Osteocyte (in vitro differentiated cells): Measurements from ENCODE around the gene NMBR. TPM values are rescaled to one million over a fixed set of nuclear protein-coding genes. Genes with fewer than 3 reads are reported as not detected.
"Not testable (repeated sequence)": the region's sequence is repeated elsewhere in the genome, so short reads cannot be mapped to it uniquely, and the experiment has no call there.

Source experiments
- DNase-seq: peaks from one replicate; pipeline ENCODE4 v3.0.0; 2021; ENCODE audit warnings: mixed read lengths; ENCODE audit not compliant: unreplicated experiment; ENCODE audit errors: extremely low spot score
- H3K27ac Mint-ChIP-seq: one replicate; pipeline ENCODE4 v1.8.0; 2021; ENCODE audit warnings: mild to moderate bottlenecking, mixed read lengths; ENCODE audit not compliant: unreplicated experiment
- H3K27me3 Mint-ChIP-seq: one replicate; pipeline ENCODE4 v1.8.0; 2021; ENCODE audit warnings: mixed read lengths; ENCODE audit not compliant: unreplicated experiment
- H3K36me3 Mint-ChIP-seq: one replicate; pipeline ENCODE4 v1.8.0; 2021; ENCODE audit warnings: mixed read lengths; ENCODE audit not compliant: unreplicated experiment
- H3K4me1 Mint-ChIP-seq: one replicate; pipeline ENCODE4 v1.8.0; 2021; ENCODE audit warnings: mixed read lengths; ENCODE audit not compliant: unreplicated experiment
- H3K4me3 Mint-ChIP-seq: one replicate; pipeline ENCODE4 v1.8.0; 2021; ENCODE audit warnings: mild to moderate bottlenecking, moderate library complexity, mixed read lengths; ENCODE audit not compliant: unreplicated experiment
- H3K9me3 Mint-ChIP-seq: one replicate; pipeline ENCODE4 v1.8.0; 2021; ENCODE audit warnings: mixed read lengths; ENCODE audit not compliant: unreplicated experiment
- CTCF ChIP-seq: fragments of 200-600 bp; sonication (generic); IDR thresholded peaks from 2 replicates; pipeline ENCODE4 v1.5.0; 2021; ENCODE audit warnings: antibody characterized with exemption, mild to moderate bottlenecking, moderate library complexity
- total RNA-seq: library from RNA; stranded (reverse); gene quantifications from 2 replicates; pipeline ENCODE4 v1.2.1, GENCODE V29; 2021

The NMBR gene
- total RNA-seq, 1 donor from 2014 or later = not detected

GRCh38 chr6:142031035-142031434 lies 115.9 kb downstream of the NMBR start:
- no peak for TF ChIP-seq CTCF
- no peak overlapping the region for H3K4me3 Mint-ChIP-seq
- no peaks in the 10 kb centered on the region for H3K27me3 Mint-ChIP-seq
- peaks cover 2% of the 10 kb centered on the region for H3K4me1 Mint-ChIP-seq
- H3K36me3 Mint-ChIP-seq = peaks cover 3% of the 10 kb centered on the region
- DNase-seq = no peak
- H3K27ac Mint-ChIP-seq = no peak overlapping the region
- H3K9me3 Mint-ChIP-seq = peaks cover 12% of the 10 kb centered on the region

- Mint-ChIP-seq H3K4me1 (peaks cover 2% of the 10 kb centered on the region), H3K4me3 (peak overlapping the region; percentile 79), H3K9me3 (peaks cover 10% of the 10 kb centered on the region), H3K27ac (peak overlapping the region; percentile 82), H3K36me3 (peaks cover 3% of the 10 kb centered on the region), H3K27me3 (no peaks in the 10 kb centered on the region)
- no peak for DNase-seq
- TF ChIP-seq CTCF = no peak
Measured at GRCh38 chr6:142030115-142030619, 116.8 kb downstream of the NMBR start.

GRCh38 chr6:142028527-142028926 lies 118.4 kb downstream of the NMBR start:
- H3K36me3 Mint-ChIP-seq = peaks cover 3% of the 10 kb centered on the region
- H3K4me3 Mint-ChIP-seq = no peak overlapping the region
- no peak overlapping the region for H3K27ac Mint-ChIP-seq
- H3K27me3 Mint-ChIP-seq = no peaks in the 10 kb centered on the region
- DNase-seq = no peak
- H3K9me3 Mint-ChIP-seq = peaks cover 10% of the 10 kb centered on the region
- TF ChIP-seq CTCF = no peak
- H3K4me1 Mint-ChIP-seq = peaks cover 8% of the 10 kb centered on the region

- not testable (repeated sequence) for H3K27ac Mint-ChIP-seq, DNase-seq, H3K4me3 Mint-ChIP-seq, H3K27me3 Mint-ChIP-seq, H3K36me3 Mint-ChIP-seq
- peaks cover 15% of the 10 kb centered on the region for H3K4me1 Mint-ChIP-seq
- H3K9me3 Mint-ChIP-seq = peaks cover 10% of the 10 kb centered on the region
Measured at GRCh38 chr6:142027804-142028203, 119.1 kb downstream of the NMBR start.

- H3K27me3 Mint-ChIP-seq = no peaks in the 10 kb centered on the region
- no peak for DNase-seq
- peaks cover 10% of the 10 kb centered on the region for H3K9me3 Mint-ChIP-seq
- peaks cover 19% of the 10 kb centered on the region for H3K4me1 Mint-ChIP-seq
- no peak overlapping the region for H3K4me3 Mint-ChIP-seq
- no peak overlapping the region for H3K27ac Mint-ChIP-seq
- H3K36me3 Mint-ChIP-seq = peaks cover 3% of the 10 kb centered on the region
- TF ChIP-seq CTCF = no peak
Measured at GRCh38 chr6:142027074-142027473, 119.8 kb downstream of the NMBR start.

GRCh38 chr6:142026471-142026870 lies 120.5 kb downstream of the NMBR start:
- no peak overlapping the region for H3K4me3 Mint-ChIP-seq
- peaks cover 19% of the 10 kb centered on the region for H3K4me1 Mint-ChIP-seq
- H3K27me3 Mint-ChIP-seq = no peaks in the 10 kb centered on the region
- TF ChIP-seq CTCF = no peak
- H3K9me3 Mint-ChIP-seq = peaks cover 10% of the 10 kb centered on the region
- peaks cover 3% of the 10 kb centered on the region for H3K36me3 Mint-ChIP-seq
- DNase-seq = no peak
- H3K27ac Mint-ChIP-seq = no peak overlapping the region
